ENCODE measurements around the gene MORC4.

DNA sequence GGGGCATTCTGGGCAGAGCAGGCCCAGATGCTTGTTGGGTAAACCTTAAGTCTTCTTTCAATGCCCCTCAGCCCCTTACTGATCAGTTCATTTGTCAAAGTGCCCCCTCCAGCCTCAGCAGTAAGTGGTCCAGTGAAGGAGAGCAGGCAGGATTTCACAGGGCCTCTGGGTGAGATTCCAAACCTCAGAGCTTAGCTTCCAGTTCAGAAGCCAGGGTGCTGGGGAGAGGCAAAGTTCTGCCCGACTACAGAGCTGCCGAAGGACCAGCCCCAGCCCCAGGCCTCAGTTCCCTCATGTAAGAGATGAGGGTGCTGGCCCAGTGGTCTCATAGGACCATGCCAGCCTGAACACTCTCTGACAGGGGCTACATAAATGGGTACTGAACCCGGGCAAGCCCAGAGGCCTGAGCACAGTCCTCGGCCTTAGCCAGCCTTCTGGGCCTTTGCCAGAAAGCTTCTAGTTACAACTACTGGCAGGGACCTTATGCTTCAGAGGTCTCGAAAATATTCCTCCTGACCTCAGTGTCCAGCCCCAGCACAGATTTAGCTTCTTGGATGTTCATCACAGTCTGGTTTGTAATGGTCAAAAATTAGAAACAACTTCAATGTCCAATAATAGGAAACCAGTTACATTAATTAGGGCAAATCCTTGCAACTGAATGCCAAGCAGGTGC is 96.0 kb downstream of the MORC4 start:
- TF ChIP-seq, protein P1, sequence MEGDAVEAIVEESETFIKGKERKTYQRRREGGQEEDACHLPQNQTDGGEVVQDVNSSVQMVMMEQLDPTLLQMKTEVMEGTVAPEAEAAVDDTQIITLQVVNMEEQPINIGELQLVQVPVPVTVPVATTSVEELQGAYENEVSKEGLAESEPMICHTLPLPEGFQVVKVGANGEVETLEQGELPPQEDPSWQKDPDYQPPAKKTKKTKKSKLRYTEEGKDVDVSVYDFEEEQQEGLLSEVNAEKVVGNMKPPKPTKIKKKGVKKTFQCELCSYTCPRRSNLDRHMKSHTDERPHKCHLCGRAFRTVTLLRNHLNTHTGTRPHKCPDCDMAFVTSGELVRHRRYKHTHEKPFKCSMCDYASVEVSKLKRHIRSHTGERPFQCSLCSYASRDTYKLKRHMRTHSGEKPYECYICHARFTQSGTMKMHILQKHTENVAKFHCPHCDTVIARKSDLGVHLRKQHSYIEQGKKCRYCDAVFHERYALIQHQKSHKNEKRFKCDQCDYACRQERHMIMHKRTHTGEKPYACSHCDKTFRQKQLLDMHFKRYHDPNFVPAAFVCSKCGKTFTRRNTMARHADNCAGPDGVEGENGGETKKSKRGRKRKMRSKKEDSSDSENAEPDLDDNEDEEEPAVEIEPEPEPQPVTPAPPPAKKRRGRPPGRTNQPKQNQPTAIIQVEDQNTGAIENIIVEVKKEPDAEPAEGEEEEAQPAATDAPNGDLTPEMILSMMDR (IDR thresholded peaks at IDR 0.05) = no peak
- no peak for TF ChIP-seq POLR2A (IDR thresholded peaks at IDR 0.05)
